ENCODE data around the gene ZNF430. TPM values are rescaled to one million over a fixed set of nuclear protein-coding genes. Genes with fewer than 3 reads are reported as not detected.

ZNF430 gene
- total and polyA plus RNA-seq, 2 of the 8 experiments (the other 6 are each of a cell fraction or from before 2014, with no cell fraction given): 4.1 to 16.1 TPM

GRCh38 chr19:21101521-21102242 is 81.2 kb downstream of the ZNF430 start:
- no peak overlapping the region for H3K4me2 ChIP-seq (ENCODE audit: insufficient read depth in 1 of 2, low read depth in 2 of 2, low read length in 2 of 2)
- H3K27ac ChIP-seq (ENCODE audit: low read depth, low read length): no peak overlapping the region
- FAIRE-seq (peak; percentile 13), DNase-seq (ENCODE audit: low read depth in 1 of 2, low spot score in 2 of 2) (no peak)
- no peaks in the 10 kb centered on the region for H3K27me3 ChIP-seq (replicated peaks in 1 of 4; ENCODE audit: control insufficient read depth in 3 of 4, extremely low read depth in 1 of 4, insufficient read depth in 3 of 4, low read length in 3 of 4)
- H2BK12ac ChIP-seq (ENCODE audit: low read depth, low read length): no peak overlapping the region
- no peak overlapping the region for H4K8ac ChIP-seq (ENCODE audit: extremely low read depth, insufficient read depth, low read length)
- H2AK5ac ChIP-seq (ENCODE audit: low read depth, low read length): no peak overlapping the region
- H3K18ac ChIP-seq (ENCODE audit: extremely low read depth, low read length): no peak overlapping the region
- H3K56ac ChIP-seq (replicated peaks; ENCODE audit: insufficient read length, low read depth, low read length): no peak overlapping the region
- ChIA-PET POLR2A (ENCODE audit: partially characterized antibody) (interaction anchor here (0.6 to 1.5 kb wide), 3 partner anchors 8 to 412 kb away, joined by 3 to 4 read pairs (median 3); partner anchors contain the start of gene ZNF714), CTCF (ENCODE audit: partially characterized antibody) (no interaction called here)
- H3K4ac ChIP-seq (replicated peaks; ENCODE audit: insufficient read length, low read depth, low read length): no peak overlapping the region
- H2BK5ac ChIP-seq (ENCODE audit: low read depth, low read length): no peak overlapping the region
- no peak overlapping the region for H4K5ac ChIP-seq (ENCODE audit: insufficient read length, low read depth, low read length)
- no peak overlapping the region for H3K9ac ChIP-seq (replicated peaks in 1 of 4; ENCODE audit: extremely low read depth in 1 of 4, low read depth in 3 of 4, low read length in 3 of 4)
- H4K91ac ChIP-seq (replicated peaks; ENCODE audit: insufficient read length, low read length): no peak overlapping the region
- peaks cover 0 to 4% of the 10 kb centered on the region in 2 experiments; a peak in 2 of 4 replicates for H3K79me2 ChIP-seq (ENCODE audit: control insufficient read depth in 1 of 2, insufficient read depth in 2 of 2, low read length in 2 of 2)
- H2AFZ ChIP-seq (ENCODE audit: low read length): no peak overlapping the region
- no peak overlapping the region for H2BK15ac ChIP-seq (ENCODE audit: low read length)
- no peak overlapping the region for H2BK20ac ChIP-seq (ENCODE audit: low read length)
- no peaks in the 10 kb centered on the region for H3K9me3 ChIP-seq (ENCODE audit: insufficient read depth in 2 of 2, low read depth in 1 of 2, low read length in 1 of 2)
- H3K14ac ChIP-seq (ENCODE audit: insufficient read length): no peak overlapping the region
- no peaks in the 10 kb centered on the region; the same call in 1 of the 2 replicates for H3K79me1 ChIP-seq (ENCODE audit: low read depth, low read length)
- 88% methylated on average over 2 of the region's 2 CpGs; no CpG with 5 or more reads in 1 of the 2 experiments for WGBS, 2 experiments (ENCODE audit: extremely low coverage in 1 of 2, insufficient coverage in 1 of 2, insufficient read length in 1 of 2, insufficient replicate concordance in 2 of 2, low coverage in 1 of 2, low lambda C conversion rate in 2 of 2, missing lambda C conversion rate in 1 of 2)
- no peaks in the 10 kb centered on the region for H3K4me1 ChIP-seq (replicated peaks in 1 of 4; ENCODE audit: control insufficient read depth in 3 of 4, insufficient read depth in 4 of 4, low read length in 3 of 4)
- no peaks in the 10 kb centered on the region for H3K23me2 ChIP-seq (ENCODE audit: low read depth, low read length)
- H3K23ac ChIP-seq (ENCODE audit: insufficient read length): no peak overlapping the region
- no peak overlapping the region for H2BK120ac ChIP-seq (replicated peaks; ENCODE audit: low read depth, low read length)
- H3K36me3 ChIP-seq (ENCODE audit: control insufficient read depth in 2 of 4, insufficient read depth in 4 of 4, low read length in 3 of 4): peaks cover 0 to 72% (median 11%) of the 10 kb centered on the region in 4 experiments; a peak in 6 of 8 replicates
- H3K4me3 ChIP-seq (ENCODE audit: extremely low read depth in 1 of 4, insufficient read depth in 2 of 4, low read depth in 3 of 4, low read length in 4 of 4): no peak overlapping the region
- no peaks in the 10 kb centered on the region for H4K20me1 ChIP-seq (replicated peaks in 1 of 2; ENCODE audit: control insufficient read depth in 1 of 2, insufficient read depth in 2 of 2, low read length in 2 of 2)
- TF ChIP-seq SRF (IDR thresholded peaks at IDR 0.05; ENCODE audit: low read depth, low read length) (no peak), BRCA1 (IDR thresholded peaks at IDR 0.05; ENCODE audit: low read depth, low read length) (no peak), ZNF274 (IDR thresholded peaks at IDR 0.05; ENCODE audit: borderline replicate concordance, extremely low read depth, low read length) (no peak), POLR2A (IDR thresholded peaks at IDR 0.05; ENCODE audit: control extremely low read depth in 1 of 2, low read depth in 2 of 2, low read length in 2 of 2) (no peak), GABPA (IDR thresholded peaks at IDR 0.05; ENCODE audit: borderline replicate concordance, insufficient read depth, low read length) (no peak), SAP30 (IDR thresholded peaks at IDR 0.05; ENCODE audit: insufficient read depth, insufficient replicate concordance, low read length) (no peak), EGR1 (IDR thresholded peaks at IDR 0.05; ENCODE audit: borderline replicate concordance, low read depth, low read length) (no peak), TBP (IDR thresholded peaks at IDR 0.05; ENCODE audit: low read depth, low read length) (no peak), EP300 (IDR thresholded peaks at IDR 0.05; ENCODE audit: borderline replicate concordance in 1 of 2, low read depth in 2 of 2, low read length in 2 of 2) (no peak)
- TF ChIP-seq, protein P1, sequence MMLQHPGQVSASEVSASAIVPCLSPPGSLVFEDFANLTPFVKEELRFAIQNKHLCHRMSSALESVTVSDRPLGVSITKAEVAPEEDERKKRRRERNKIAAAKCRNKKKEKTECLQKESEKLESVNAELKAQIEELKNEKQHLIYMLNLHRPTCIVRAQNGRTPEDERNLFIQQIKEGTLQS (IDR thresholded peaks at IDR 0.05; ENCODE audit: insufficient read depth, low read depth, low read length): no peak
